Panc1 (cell line): ENCODE data around the gene RRM1.

Source experiments
- POLR2AphosphoS5 ChIP-seq: IDR thresholded peaks from 2 replicates; pipeline ENCODE4 v1.6.1; 2012; ENCODE audit warnings: mild to moderate bottlenecking, low read depth, low read length, moderate library complexity
- TCF7L2 ChIP-seq: IDR thresholded peaks from 2 replicates; pipeline ENCODE4 v1.6.1; 2011; ENCODE audit warnings: mild to moderate bottlenecking, low read depth, low read length, inconsistent platforms
- TF ChIP-seq, protein P1 (sequence below): fragments of 450-650 bp; IDR thresholded peaks from 2 replicates; pipeline ENCODE4 v1.5.1; 2017; ENCODE audit warnings: mild to moderate bottlenecking

DNA sequence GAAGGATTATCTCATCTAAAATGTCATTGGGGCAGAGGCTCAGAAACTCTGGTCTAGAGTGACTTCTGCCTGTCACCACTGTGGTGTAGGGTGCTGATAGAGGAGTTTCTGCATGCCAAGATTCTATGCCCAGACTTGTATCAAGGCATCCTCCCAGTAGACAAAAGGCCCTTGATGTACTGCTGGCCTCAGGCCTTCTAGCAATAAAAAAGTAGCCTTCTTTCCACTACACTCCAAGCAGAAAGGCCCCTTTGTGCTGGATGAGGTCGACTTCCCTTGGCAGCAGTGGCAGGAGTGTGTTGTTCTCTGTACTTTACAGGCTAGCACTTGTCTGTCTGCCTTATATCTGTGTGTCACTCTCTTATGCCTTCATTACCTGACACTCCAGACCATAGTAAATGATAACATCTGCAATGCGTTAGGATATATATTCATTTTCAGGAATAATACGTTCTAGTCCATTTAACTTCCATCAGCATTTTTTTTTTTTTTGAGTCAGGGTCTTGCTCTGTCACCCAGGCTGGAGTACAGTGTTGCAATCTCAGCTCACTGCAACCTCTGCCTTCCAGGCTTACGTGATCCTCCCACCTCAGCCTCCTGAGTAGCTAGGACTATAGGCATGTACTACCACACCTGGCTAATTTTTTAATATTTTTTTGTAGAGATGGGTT, 49.5 kb upstream of the RRM1 start:
- TF ChIP-seq, protein P1, sequence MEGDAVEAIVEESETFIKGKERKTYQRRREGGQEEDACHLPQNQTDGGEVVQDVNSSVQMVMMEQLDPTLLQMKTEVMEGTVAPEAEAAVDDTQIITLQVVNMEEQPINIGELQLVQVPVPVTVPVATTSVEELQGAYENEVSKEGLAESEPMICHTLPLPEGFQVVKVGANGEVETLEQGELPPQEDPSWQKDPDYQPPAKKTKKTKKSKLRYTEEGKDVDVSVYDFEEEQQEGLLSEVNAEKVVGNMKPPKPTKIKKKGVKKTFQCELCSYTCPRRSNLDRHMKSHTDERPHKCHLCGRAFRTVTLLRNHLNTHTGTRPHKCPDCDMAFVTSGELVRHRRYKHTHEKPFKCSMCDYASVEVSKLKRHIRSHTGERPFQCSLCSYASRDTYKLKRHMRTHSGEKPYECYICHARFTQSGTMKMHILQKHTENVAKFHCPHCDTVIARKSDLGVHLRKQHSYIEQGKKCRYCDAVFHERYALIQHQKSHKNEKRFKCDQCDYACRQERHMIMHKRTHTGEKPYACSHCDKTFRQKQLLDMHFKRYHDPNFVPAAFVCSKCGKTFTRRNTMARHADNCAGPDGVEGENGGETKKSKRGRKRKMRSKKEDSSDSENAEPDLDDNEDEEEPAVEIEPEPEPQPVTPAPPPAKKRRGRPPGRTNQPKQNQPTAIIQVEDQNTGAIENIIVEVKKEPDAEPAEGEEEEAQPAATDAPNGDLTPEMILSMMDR: no peak
- 0 out of 2 replicates have a peak, but pooled peaks have one; percentile 25 for TF ChIP-seq TCF7L2
- TF ChIP-seq POLR2AphosphoS5: no peak
